HG02623 (cell line): ENCODE results near the gene CTAGE9.

Experiments
- ATAC-seq: cut with Tn5 transposase; IDR thresholded peaks from one replicate; pipeline ENCODE4 v1.9.1; 2021; ENCODE audit warnings: moderate library complexity; ENCODE audit not compliant: unreplicated experiment

The CTAGE9 gene

DNA sequence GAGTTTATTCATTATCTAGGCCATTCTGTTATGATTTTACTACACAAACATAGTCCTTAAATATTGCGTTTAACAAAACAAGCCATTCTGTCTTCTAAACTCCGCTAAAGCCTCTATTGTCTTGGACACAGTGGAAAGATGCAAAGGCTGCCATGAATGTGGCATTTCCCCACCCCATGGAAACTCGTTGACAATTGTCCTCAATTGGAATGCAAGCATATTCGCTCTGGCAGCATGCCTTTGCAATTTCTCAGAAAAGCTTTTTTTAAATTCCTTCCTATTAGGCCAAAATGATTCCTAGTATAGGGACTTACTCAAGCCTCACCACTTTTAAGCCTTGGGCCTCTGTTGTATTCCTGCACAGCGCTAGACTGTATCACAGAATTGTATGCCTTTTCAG is 32.4 kb downstream of the CTAGE9 start:
- no peak for ATAC-seq

DNA sequence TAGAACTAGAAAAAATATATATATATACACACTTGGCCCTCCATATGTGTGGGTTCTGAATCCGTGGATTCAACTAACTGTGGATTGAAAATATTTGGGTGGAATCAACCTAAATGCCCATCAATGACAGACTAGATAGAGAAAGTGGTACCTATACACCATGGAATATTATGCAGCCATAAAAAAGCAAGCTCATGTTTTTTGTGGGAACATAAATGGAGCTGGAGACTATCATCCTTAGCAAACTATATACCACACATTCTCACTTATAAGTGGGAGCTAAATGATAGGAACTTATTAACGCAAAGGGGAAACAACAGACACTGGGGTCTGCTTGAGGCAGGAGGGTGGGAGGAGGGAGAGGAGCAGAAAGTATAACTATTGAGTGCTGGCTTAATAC is 37.6 kb downstream of the CTAGE9 start:
- ATAC-seq: no peak

DNA sequence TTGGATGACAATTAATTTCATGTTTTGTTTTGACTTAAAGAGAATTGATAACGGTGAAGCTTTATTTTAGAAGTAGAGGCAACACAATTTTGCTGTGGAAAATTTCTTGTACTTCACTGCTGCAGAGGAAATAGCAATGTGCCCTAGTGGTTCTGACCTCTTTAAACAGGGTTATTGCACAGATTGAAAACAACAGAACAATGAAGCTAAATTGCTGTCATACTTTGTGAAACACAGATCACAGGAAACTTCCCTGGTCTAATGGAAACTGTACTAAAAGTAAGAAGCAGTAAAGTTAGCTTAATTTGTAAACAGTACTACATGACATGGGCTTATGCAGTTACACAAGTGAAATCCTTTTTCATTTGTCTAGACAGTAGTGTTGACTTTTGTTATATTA is 40.9 kb downstream of the CTAGE9 start:
- no peak for ATAC-seq

DNA sequence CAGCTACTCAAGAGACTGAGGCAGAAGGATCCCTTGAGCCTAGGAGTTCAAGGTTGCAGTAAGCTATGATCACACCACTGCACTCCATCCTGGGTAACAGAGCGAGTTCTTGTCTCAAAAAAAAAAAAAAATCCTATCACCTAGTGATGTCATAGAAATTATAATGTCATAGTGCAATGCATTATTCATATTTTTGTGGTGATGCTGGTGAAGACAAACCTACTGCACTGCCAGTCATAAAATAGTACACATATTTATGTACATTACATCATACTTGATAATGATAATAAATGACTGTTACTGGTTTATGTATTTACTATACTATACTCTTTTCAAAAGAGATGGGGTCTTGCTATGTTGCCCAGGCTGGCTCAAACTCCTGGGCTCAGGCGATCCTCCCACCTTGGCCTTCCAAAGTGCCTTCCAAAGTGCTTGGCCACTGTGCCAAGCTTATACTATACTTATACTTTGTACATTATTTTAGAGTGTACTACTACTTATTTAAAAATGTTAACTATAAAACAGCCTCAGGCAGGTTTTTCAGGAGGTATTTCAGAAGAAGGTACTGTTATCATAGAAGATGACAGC is 47.1 kb downstream of the CTAGE9 start:
- ATAC-seq: no peak

DNA sequence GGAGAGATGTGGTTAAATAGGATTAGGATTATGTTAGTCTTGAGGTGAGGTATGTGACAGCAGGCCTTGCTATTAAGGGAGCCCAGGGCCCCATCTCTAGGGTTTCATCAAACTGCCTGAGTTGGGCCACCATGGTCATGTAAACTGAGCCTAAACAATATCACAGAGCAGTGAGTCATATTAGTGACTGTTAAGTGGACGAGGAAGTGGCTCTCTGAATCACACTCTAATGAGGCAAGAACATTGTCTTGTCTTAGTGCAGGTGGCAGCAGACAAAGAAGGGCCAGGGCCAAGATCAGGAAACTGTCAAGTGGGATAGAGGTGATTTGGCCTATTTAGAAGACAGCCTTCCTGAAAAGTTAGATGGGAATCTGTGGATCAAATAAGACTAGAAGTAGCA is 50.6 kb downstream of the CTAGE9 start:
- no peak for ATAC-seq
